K562 (cell line): ENCODE results near the gene SLC1A5.

Experiments used
- POLR2A ChIP-seq: fragments of 450-650 bp; conservative IDR thresholded peaks from 2 replicates; pipeline ENCODE4 v1.6.1; 2016
- SP1 ChIP-seq: sonication (generic); formaldehyde crosslinking; IDR thresholded peaks from 2 replicates; pipeline ENCODE4 v1.8.1; 2022; ENCODE audit warnings: mild to moderate bottlenecking, missing genetic modification reagents

DNA sequence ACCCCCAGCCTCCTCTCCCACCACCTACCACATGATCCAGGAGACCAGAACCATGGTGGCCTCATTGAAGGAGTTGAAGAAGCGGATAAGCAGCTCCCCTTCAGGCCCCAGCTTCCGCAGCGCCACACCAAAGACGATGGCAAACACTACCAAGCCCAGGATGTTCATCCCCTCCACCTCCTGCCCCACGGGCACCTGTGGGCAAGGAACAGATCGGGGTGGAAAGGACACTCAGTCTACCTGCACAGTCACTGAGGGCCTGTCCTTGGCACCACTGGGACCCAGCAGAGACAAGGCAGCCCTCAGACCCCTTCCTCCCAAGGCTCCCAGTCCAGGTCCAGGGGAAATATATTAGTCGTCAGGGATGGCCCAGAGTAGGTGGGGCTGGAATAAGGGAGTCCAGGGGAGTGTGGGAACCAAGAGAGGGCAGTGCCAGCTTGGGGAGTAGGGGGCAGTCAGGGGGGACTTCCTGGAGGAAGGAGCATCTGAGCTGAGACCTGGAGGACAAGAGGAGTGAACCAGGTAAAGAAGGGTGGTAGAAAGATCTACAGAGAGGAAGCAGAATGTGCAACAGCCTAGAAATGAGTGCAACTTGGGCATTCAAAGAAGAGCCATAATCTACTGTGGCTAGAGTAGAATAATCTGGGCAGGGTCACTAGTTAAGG lies 5.9 kb downstream of the SLC1A5 start:
- peak; percentile 56 for TF ChIP-seq POLR2A
- TF ChIP-seq SP1 (CRISPR knock-in tag) = no peak
